BE2C (cell line): ENCODE data around the gene PADI6.
"Not testable (repeated sequence)": the region's sequence is repeated elsewhere in the genome, so short reads cannot be mapped to it uniquely, and the experiment has no call there.

ENCODE experiments used
- DNase-seq: peaks from one replicate; pipeline ENCODE4 v3.0.0-alpha.2; 2020
- H3K27me3 ChIP-seq: fragments of 250-450 bp; sonication (Bioruptor Pico); 2 replicates; pipeline ENCODE4 v1.5.1; 2020; ENCODE audit warnings: mild to moderate bottlenecking
- H3K36me3 ChIP-seq: fragments of 250-450 bp; sonication (Bioruptor Pico); 2 replicates; pipeline ENCODE4 v1.5.1; 2020; ENCODE audit warnings: mild to moderate bottlenecking
- H3K4me1 ChIP-seq: fragments of 250-450 bp; sonication (Bioruptor Pico); 2 replicates; pipeline ENCODE4 v1.5.1; 2020
- H3K4me3 ChIP-seq: 2 replicates; pipeline ENCODE4 v1.5.1; 2011; ENCODE audit warnings: low read depth, low read length
- H3K9me3 ChIP-seq: fragments of 250-450 bp; sonication (Bioruptor Pico); 2 replicates; pipeline ENCODE4 v1.5.1; 2020
- TF ChIP-seq, protein P1 (sequence below): IDR thresholded peaks from 2 replicates; pipeline ENCODE4 v1.5.1; 2012; ENCODE audit warnings: mild to moderate bottlenecking, low read depth, low read length

The PADI6 gene

DNA sequence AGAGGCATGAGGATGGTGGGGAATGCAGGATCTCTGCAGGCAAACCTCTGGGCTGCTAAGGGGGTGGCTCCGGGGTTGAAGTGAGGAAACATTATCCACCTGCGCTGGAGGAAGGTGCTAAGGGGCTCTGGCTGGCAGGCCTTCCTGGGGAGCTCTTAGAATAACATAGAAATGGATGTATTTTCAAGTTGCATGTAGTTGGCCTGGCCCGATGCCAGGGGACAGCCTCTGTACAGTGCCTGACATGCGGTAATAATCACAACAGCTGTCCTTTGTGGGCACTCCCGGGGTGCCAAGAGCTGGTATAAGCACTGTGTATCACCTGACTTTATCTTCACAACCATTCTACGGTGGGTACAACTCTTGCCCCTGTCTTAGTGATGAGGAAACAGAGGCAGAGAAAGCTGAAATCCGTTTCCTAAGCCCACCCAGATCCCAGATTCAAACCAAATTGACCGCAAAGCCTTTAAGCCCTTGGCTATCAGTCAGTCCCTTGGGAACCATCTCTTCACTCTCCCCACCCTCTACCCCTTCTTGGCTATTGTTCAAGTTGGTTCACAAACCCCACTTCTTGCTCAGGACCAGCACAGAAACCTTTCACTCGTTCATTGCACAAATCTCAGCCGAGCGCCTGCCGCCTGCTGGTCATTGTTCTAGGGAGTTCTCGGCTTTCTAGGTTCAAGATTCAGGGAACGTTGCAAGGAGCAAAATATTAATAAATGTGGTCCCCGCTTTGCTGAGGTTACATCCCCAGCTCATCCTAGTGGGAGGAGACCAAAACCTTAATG, 33.1 kb upstream of the PADI6 start:
- Histone ChIP-seq H3K4me3 (no peak overlapping the region), H3K36me3 (no peaks in the 10 kb centered on the region), H3K27me3 (no peaks in the 10 kb centered on the region; the same call in 1 of the 2 replicates), H3K9me3 (no peaks in the 10 kb centered on the region), H3K4me1 (no peaks in the 10 kb centered on the region)
- TF ChIP-seq, protein P1, sequence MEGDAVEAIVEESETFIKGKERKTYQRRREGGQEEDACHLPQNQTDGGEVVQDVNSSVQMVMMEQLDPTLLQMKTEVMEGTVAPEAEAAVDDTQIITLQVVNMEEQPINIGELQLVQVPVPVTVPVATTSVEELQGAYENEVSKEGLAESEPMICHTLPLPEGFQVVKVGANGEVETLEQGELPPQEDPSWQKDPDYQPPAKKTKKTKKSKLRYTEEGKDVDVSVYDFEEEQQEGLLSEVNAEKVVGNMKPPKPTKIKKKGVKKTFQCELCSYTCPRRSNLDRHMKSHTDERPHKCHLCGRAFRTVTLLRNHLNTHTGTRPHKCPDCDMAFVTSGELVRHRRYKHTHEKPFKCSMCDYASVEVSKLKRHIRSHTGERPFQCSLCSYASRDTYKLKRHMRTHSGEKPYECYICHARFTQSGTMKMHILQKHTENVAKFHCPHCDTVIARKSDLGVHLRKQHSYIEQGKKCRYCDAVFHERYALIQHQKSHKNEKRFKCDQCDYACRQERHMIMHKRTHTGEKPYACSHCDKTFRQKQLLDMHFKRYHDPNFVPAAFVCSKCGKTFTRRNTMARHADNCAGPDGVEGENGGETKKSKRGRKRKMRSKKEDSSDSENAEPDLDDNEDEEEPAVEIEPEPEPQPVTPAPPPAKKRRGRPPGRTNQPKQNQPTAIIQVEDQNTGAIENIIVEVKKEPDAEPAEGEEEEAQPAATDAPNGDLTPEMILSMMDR: no peak; the same call in 1 of the 2 replicates
- no peak for DNase-seq

DNA sequence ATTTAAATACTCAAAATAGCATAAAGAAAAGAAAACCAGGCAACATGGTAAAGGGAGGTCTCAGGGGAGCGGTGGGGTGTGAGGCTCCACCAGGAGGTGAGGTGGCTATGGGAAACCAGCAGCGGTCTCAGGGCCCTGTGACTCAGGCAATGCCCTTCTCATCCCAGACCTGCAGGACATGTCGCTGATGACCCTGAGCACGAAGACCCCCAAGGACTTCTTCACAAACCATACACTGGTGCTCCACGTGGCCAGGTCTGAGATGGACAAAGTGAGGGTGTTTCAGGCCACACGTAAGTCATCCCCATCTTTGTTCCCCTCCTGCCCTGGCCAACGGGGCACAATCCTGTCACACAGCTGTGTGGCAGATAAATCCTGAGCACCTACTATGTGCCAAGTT, 32.5 kb upstream of the PADI6 start:
- no peak for DNase-seq

GRCh38 chr1:17340358-17340757, 31.6 kb upstream of the PADI6 start:
- H3K27me3 ChIP-seq: no peaks in the 10 kb centered on the region; the same call in 1 of the 2 replicates

More for the DNA sequence above, 32.5 kb upstream of the PADI6 start:
- Histone ChIP-seq H3K4me3 (no peak overlapping the region), H3K4me1 (no peaks in the 10 kb centered on the region), H3K36me3 (no peaks in the 10 kb centered on the region), H3K27me3 (no peaks in the 10 kb centered on the region; the same call in 1 of the 2 replicates), H3K9me3 (no peaks in the 10 kb centered on the region)
- TF ChIP-seq, protein P1: no peak

DNA sequence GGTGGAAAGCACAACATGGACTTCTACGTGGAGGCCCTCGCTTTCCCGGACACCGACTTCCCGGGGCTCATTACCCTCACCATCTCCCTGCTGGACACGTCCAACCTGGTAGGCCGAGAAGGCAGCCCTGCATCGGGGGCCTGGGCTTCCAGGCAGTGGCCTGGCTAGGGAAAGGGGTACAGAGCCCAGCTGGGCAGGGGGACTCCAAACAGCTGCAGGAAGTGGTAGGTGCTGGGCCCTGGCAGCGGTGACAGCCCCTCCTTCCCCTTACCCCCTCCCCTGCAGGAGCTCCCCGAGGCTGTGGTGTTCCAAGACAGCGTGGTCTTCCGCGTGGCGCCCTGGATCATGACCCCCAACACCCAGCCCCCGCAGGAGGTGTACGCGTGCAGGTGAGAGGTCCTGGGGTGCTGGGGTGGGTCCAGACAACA, 30.0 kb upstream of the PADI6 start:
- no peak overlapping the region for H3K4me3 ChIP-seq
- no peaks in the 10 kb centered on the region for H3K36me3 ChIP-seq
- H3K4me1 ChIP-seq: no peaks in the 10 kb centered on the region
- DNase-seq: no peak
- H3K27me3 ChIP-seq: no peaks in the 10 kb centered on the region; the same call in 1 of the 2 replicates
- TF ChIP-seq, protein P1: no peak
- H3K9me3 ChIP-seq: no peaks in the 10 kb centered on the region

More at GRCh38 chr1:17340358-17340757, 31.6 kb upstream of the PADI6 start:
- Histone ChIP-seq H3K9me3 (no peaks in the 10 kb centered on the region), H3K36me3 (no peaks in the 10 kb centered on the region), H3K4me1 (no peaks in the 10 kb centered on the region), H3K4me3 (no peak overlapping the region)
- TF ChIP-seq, protein P1: no peak
- no peak for DNase-seq

- H3K36me3 ChIP-seq, H3K4me1 ChIP-seq, H3K4me3 ChIP-seq, H3K9me3 ChIP-seq, H3K27me3 ChIP-seq, DNase-seq: not testable (repeated sequence)
Measured at GRCh38 chr1:17345506-17345905, 26.5 kb upstream of the PADI6 start.

GRCh38 chr1:17346046-17346789, 25.8 kb upstream of the PADI6 start:
- no peak for DNase-seq
- no peak overlapping the region for H3K4me3 ChIP-seq
- H3K9me3 ChIP-seq: no peaks in the 10 kb centered on the region
- no peaks in the 10 kb centered on the region for H3K27me3 ChIP-seq
- no peaks in the 10 kb centered on the region for H3K36me3 ChIP-seq
- no peaks in the 10 kb centered on the region for H3K4me1 ChIP-seq
- TF ChIP-seq, protein P1: no peak
